ENCODE results near the gene HS2ST1. TPM values are rescaled to one million over a fixed set of nuclear protein-coding genes. Genes with fewer than 3 reads are reported as not detected.

HS2ST1 gene
- total RNA-seq, 1 experiment from 2014 or later, result 30.1 TPM

GRCh38 chr1:87108814-87109411 is 194.5 kb downstream of the HS2ST1 start:
- Histone ChIP-seq H3K27me3 (ENCODE audit: insufficient read depth, low read length) (no peaks in the 10 kb centered on the region), H3K9me2 (ENCODE audit: insufficient read depth) (no peaks in the 10 kb centered on the region), H4K20me1 (ENCODE audit: insufficient read depth) (no peaks in the 10 kb centered on the region), H3K4me2 (ENCODE audit: low read length) (no peak overlapping the region), H3K9me3 (ENCODE audit: control insufficient read depth in 1 of 2, insufficient read depth in 1 of 2, low read depth in 1 of 2, low read length in 2 of 2) (no peaks in the 10 kb centered on the region), H3K27ac (ENCODE audit: low read depth, low read length) (no peak overlapping the region), H2AFZ (ENCODE audit: low read depth, low read length, poor library complexity, severe bottlenecking) (no peak overlapping the region), H3K9ac (ENCODE audit: low read length) (no peak overlapping the region), H3K36me3 (ENCODE audit: control insufficient read depth in 1 of 2, insufficient read depth in 2 of 2, low read length in 2 of 2) (no peaks in the 10 kb centered on the region), H3K4me3 (replicated peaks in 1 of 2; ENCODE audit: low read depth in 1 of 2, low read length in 2 of 2) (no peak overlapping the region), H3K4me1 (ENCODE audit: control insufficient read depth in 1 of 2, insufficient read depth in 2 of 2, low read length in 2 of 2) (no peaks in the 10 kb centered on the region), H3K79me2 (ENCODE audit: insufficient read depth, low read length) (no peaks in the 10 kb centered on the region)
- BruUV-seq (replicated peaks), result no TSS peak
- ChIA-PET RAD21 (ENCODE audit: low non-redundant PET in 1 of 2, low total read pairs in 2 of 2, uncharacterized antibody in 2 of 2, unreplicated experiment in 2 of 2) (no interaction called here), POLR2A (no interaction called here), CTCF (no interaction called here)
- no peak for DNase-seq (ENCODE audit: low read depth, low spot score)
- TF ChIP-seq EZH2phosphoT487 (IDR thresholded peaks at IDR 0.05; ENCODE audit: borderline replicate concordance), result no peak
- TF ChIP-seq SIN3A (IDR thresholded peaks at IDR 0.05; ENCODE audit: low read depth), result no peak
- TF ChIP-seq, protein P1, sequence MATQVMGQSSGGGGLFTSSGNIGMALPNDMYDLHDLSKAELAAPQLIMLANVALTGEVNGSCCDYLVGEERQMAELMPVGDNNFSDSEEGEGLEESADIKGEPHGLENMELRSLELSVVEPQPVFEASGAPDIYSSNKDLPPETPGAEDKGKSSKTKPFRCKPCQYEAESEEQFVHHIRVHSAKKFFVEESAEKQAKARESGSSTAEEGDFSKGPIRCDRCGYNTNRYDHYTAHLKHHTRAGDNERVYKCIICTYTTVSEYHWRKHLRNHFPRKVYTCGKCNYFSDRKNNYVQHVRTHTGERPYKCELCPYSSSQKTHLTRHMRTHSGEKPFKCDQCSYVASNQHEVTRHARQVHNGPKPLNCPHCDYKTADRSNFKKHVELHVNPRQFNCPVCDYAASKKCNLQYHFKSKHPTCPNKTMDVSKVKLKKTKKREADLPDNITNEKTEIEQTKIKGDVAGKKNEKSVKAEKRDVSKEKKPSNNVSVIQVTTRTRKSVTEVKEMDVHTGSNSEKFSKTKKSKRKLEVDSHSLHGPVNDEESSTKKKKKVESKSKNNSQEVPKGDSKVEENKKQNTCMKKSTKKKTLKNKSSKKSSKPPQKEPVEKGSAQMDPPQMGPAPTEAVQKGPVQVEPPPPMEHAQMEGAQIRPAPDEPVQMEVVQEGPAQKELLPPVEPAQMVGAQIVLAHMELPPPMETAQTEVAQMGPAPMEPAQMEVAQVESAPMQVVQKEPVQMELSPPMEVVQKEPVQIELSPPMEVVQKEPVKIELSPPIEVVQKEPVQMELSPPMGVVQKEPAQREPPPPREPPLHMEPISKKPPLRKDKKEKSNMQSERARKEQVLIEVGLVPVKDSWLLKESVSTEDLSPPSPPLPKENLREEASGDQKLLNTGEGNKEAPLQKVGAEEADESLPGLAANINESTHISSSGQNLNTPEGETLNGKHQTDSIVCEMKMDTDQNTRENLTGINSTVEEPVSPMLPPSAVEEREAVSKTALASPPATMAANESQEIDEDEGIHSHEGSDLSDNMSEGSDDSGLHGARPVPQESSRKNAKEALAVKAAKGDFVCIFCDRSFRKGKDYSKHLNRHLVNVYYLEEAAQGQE (IDR thresholded peaks at IDR 0.05; ENCODE audit: low read depth), result no peak
- TF ChIP-seq TCF7L2 (IDR thresholded peaks at IDR 0.05; ENCODE audit: borderline replicate concordance, extremely low read depth, insufficient read depth, insufficient read length), result no peak
- no peak for TF ChIP-seq CTCF (IDR thresholded peaks at IDR 0.05 in 2 of 3, conservative IDR thresholded peaks at IDR 0.05 in 1 of 3; ENCODE audit: borderline replicate concordance in 1 of 3, insufficient read depth in 1 of 3, low read depth in 2 of 3, low read length in 2 of 3)
- no peak for TF ChIP-seq CEBPB (IDR thresholded peaks at IDR 0.05; ENCODE audit: low read depth)
- TF ChIP-seq ZBTB33 (IDR thresholded peaks at IDR 0.05; ENCODE audit: extremely low read depth, insufficient replicate concordance, low read length), result no peak
- no peak for ATAC-seq
- intact Hi-C loops (cut with micrococcal nuclease), result no loop called here

All from HCT116 (cell line).